GM18511 (cell line): ENCODE measurements around the gene ABCA12.

Source experiments
- ATAC-seq: cut with Tn5 transposase; IDR thresholded peaks from one replicate; pipeline ENCODE4 v1.9.1; 2021; ENCODE audit warnings: mild to moderate bottlenecking, moderate library complexity; ENCODE audit not compliant: unreplicated experiment

Gene ABCA12

GRCh38 chr2:215136669-215137328, 1.6 kb downstream of the ABCA12 start:
- peak; percentile 65 for ATAC-seq

- ATAC-seq: no peak
Measured at GRCh38 chr2:215120401-215120800, 18.0 kb downstream of the ABCA12 start.

DNA sequence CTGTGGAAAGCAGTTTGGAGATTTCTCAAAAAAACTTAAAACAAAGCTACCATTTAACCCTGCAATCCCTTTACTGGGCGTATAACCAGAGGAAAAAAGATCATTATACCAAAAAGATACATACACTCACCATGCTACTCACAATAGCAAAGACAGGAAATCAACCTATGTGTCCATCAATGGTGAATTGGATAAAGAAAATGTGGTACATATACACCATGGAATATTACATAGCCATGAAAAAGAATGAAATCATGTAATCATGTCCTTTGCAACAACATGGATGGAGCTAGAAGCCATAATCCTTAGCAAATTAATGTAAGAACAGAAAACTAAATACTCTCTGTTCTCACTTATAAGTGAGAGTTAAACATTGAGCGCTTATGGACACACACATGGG, 18.6 kb downstream of the ABCA12 start:
- no peak for ATAC-seq

DNA sequence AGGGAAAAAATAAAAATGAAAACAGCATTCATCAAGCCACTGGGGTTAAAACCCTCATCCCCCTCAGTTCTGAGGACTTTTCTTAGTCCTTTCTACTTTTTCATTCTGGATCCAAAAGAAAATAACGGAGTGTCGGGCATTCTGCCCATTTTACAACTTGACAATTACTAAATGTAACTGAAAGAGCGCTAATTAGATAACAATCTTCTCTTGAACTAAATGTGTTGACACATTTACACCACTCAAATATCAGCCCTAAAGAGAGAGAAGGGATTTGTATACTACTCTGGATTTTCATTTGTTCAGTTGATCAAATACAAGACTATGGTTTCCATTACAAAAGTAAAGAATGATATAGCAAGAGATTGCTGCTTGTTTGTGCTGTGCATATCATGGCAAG, 27.5 kb downstream of the ABCA12 start:
- no peak for ATAC-seq

DNA sequence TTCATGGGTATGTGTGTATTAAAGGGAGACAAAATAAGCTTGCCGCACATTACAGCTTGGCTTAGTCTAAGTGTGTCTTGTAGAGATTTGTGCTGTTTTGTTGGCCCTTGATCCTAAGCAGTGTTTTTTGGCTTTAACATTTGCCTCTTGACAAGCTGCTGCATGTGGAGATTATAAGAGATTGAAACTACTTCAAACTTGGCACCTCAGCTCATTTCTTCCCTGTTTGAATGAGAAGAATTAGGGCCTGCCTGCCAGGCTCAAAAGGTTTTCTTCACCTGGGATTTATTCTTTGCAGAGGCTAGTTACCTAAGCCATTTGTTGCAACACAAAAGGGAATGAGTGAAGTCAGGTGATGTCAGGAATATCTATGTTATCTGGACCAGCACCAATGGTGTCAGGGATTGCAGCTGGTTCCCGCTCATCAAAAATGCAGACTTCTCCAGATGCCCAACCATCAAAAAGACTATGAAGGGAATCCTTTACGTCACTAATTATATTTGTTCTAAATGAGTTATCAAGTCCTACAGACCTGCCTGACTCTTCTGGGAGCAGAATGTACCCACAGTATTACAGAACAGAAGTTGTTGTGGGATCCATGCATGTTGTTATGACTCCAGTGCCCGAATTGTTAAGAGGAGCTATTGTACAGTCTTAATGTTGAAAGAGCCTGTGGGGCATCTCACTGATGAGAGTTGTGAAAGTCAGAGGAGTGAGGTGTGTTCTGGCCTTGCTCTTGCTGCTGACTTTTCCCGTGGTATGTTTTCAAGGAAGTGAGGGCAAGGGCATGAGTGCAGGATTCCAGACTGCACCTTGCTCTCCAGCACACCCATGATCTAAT, 31.0 kb downstream of the ABCA12 start:
- ATAC-seq: no peak

DNA sequence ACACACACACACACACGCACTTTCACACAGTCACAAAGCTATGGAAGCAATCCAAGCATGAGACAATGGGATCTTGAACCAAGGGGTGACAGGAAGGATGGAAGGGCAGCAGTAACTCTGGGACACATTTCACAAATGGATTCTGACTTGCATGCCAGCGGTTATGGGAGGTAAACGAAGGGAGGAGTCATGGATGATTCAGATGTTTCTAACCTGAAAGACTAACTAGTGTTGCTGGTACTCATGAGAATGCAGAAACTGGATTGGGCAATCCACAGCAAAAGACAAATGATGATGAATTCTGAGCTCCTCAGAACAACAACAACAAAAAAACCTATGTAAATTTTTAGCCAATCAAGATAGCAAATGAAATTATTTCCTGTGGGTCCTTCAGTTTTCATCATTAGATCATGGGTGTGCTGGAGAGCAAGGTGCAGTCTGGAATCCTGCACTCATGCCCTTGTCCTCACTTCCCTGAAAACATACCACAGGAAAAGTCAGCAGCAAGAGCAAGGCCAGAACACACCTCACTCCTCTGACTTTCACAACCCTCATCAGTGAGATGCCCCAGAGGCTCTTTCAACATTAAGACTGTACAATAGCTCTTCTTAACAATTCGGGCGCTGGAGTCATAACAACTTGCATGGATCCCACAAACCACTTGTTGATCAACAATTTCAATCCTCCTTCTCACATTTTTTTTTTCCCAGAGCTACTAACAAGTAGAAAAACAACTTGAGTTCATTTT, 32.6 kb downstream of the ABCA12 start:
- no peak for ATAC-seq

GRCh38 chr2:215104226-215104625, 34.2 kb downstream of the ABCA12 start:
- ATAC-seq: no peak

DNA sequence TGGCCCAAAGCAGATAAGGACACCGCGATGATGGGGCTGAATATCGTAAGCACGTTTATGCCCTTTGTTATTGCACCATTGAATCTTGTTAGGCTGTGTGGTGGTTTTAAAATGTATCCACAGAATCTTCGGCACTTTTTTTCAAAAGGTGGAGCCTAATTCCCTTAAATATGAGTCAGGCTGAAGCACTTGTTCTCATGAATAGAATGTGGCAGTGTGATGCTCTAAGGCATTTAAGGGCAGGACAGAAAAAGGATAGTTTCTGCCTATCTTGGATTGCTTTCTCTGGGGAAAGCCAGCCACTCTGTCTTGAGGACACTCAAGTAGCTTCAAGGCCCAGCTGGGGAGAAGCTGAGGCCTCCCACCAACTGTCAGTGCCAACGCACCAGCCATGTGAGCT, 39.6 kb downstream of the ABCA12 start:
- ATAC-seq: no peak

DNA sequence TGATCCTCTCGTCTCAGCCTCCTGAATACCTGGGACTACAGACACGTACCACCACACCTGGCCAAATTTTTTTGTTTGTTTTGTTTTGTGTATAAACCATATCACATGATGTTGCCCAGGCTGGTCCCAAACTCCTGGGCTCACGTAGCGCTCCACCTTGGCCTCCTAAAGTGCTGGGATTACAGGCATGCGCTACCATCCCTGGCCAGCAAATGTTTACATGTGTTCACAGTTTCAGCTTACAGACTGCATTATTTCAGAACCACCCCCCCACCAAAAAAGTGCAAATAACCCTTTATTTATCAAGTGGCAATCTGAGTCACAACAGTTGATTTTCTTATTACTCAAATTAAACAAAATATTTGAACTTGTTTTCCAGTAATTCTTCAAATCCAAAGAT, 54.3 kb downstream of the ABCA12 start:
- ATAC-seq: no peak

GRCh38 chr2:215083146-215083545, 55.3 kb downstream of the ABCA12 start:
- ATAC-seq: no peak

DNA sequence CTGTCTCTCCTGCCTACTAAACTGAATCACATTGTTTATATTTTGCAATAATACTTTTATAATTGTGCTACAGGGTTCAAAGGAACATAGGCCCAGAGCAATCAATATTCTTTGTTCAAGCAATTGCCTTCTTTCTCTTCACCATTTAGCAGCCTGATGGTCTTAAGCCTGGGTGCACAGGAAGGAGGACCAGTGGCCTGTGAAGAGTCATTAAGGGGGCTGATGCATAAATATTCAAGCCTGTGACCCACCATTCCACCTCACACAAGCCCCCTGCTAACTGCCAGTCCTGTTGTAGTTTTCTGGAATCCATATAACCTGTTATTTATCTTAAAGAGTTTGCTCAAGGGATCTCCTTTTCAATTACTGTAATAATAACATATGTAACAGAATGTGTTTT, 56.0 kb downstream of the ABCA12 start:
- ATAC-seq: no peak

- no peak for ATAC-seq
Measured at GRCh38 chr2:215080545-215080944, 57.9 kb downstream of the ABCA12 start.

DNA sequence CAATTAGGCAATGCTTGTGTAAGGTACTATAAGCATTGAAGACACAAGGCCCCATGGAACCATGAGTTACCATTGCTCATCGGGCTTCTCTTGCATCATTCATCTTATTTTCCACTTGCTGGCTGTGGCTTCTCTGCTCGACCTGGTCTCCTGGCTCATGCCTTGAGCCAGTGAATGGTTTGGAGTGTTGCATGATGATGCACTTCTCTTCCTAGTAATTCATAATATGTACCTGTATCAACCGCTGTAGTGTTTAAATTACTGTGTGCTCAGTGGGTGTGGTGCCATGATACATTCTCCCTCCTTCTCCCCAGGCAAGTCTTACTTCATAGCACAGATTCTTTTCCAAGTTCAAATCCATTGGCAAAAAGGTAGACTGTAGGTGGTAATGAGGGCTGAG, 66.8 kb downstream of the ABCA12 start:
- no peak for ATAC-seq

- ATAC-seq: no peak
Measured at GRCh38 chr2:215068399-215068798, 70.0 kb downstream of the ABCA12 start.

- no peak for ATAC-seq
Measured at GRCh38 chr2:215066124-215066523, 72.3 kb downstream of the ABCA12 start.

DNA sequence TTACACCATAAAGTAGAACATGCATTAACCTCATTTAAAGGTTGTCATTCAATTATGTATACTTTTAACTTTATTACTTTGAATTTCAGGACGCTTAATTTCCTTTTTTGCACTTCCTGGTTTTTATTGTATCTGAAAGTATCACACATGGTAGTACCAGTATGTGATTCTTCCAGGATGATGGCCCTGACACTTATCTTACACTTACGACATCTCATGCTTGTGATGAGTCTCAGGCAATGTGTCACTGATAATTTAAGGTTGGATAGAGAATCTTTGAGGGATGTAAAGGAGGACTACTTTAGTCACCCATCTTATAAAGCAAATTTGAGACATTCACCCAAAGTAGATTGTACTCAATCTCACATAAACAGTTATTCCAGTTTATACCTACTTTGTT, 74.9 kb downstream of the ABCA12 start:
- ATAC-seq: no peak

DNA sequence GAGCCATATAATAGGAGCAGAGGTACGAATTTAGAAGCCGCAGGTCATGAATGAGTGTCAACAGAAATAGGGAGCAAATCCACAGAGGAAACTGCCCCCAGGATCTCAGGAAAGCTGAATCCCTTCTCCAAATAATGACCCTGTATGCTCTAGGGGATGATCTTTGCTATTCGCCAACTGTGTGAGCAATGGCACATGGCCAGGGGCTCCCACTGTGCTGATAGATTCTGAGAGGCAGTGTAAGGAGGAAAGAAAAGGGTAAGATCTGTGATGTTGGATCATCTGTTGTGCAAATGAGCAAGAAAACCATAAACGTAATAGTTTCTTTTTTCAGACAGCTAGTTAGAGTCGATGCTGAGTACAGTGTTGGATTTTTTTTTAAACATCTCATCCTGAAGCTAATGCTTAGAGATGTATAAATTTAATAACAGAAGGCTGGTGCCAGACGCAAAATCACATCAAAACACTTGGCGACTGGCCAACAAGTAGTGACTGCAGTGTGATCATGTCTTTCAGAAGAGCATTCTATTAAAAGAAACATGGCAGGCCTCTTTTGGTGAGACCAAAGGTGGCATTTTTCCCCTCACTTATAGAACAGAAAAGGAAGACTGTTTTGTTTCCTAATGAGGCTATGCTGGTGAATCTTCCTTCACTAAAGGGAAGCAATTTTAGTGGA, 77.4 kb downstream of the ABCA12 start:
- no peak for ATAC-seq

DNA sequence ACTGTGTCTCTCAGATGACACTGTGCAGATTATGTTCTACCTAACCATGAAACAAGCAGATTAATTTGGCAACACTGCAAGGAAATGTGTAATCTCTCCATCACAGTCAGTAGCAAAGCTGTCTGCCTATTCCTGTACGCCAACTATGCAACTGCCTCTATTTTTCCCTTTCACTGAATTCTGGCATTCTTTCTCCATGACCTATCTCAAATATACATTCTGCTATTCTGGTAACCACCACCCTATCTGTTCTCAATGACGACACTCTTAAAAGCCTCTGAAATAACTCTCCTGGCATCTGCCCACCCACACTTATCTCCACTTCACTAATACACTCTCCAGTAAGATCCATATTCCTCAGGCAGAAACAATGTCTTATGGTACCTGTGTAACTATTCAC, 78.7 kb downstream of the ABCA12 start:
- ATAC-seq: no peak

- no peak for ATAC-seq
Measured at GRCh38 chr2:215055891-215056290, 82.5 kb downstream of the ABCA12 start.

DNA sequence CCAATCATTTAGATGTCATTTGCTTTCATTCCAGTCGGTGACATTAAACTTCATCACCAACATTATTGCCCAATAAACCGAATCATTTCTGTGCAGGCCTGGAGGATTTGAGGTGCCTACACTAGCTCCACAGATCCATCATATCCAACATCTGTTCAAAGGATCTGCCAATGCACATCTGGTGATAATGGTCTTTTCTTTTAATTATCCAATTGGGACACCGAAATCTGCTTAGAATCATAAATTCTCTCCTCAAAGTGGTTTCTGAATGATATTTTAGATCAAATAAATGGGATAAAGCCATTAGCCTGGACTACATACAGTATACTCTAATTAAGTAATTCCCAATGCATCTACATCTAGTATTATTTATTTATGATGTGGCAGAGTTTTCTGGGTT, 85.6 kb downstream of the ABCA12 start:
- no peak for ATAC-seq

DNA sequence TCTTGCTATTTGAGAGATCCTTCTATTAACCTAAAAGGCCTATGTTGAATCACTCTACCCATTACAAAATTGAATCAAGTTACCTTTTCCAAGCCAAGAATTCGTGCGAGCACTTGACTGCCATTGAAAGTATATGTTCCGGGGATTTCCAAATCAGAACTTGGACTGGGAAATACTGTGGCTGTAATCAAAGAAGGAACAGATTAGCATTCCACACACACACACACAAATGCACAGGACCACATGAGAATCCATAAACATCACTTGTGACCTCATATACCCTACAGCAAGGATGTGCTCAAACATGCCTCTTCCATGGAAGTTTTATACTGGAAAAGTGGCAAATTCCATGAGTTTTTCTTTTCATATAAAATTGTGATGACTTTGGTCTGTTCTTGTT, 86.0 kb downstream of the ABCA12 start:
- no peak for ATAC-seq
